Aorta (tissue), 5 donors: Measurements from ENCODE around the gene TNIP2. TPM values are rescaled to one million over a fixed set of nuclear protein-coding genes. Genes with fewer than 3 reads are reported as not detected.
A peak's percentile ranks its signal among the peaks of the same experiment; 100 is the strongest.

Experiments used
- ATAC-seq: fragments of 200-7000 bp; cut with Tn5 transposase; one replicate; pipeline ENCODE4 v1.9.1; 2022; ENCODE audit warnings: moderate library complexity; ENCODE audit not compliant: low FRiP score
- DNase-seq, 2 donors: peaks; one replicate each; pipeline ENCODE4 v3.0.0-alpha.2; 2020
- H3K27ac ChIP-seq, 2 donors: one replicate each; pipeline ENCODE4 v1.5.1; 2013; ENCODE audit warnings: low read length in 2 of 2, mild to moderate bottlenecking in 2 of 2, moderate library complexity in 2 of 2, control low read depth in 1 of 2, inconsistent platforms in 1 of 2, low read depth in 1 of 2
- H3K27me3 ChIP-seq, 2 donors: one replicate each; pipeline ENCODE4 v1.6.1; 2013; ENCODE audit warnings: control low read depth in 1 of 2, low read length in 1 of 2, mild to moderate bottlenecking in 1 of 2, moderate library complexity in 1 of 2; ENCODE audit not compliant: insufficient read depth in 2 of 2, control insufficient read depth in 1 of 2
- H3K36me3 ChIP-seq, 2 donors: one replicate each; pipeline ENCODE4 v1.6.1; 2013; ENCODE audit warnings: control low read depth in 1 of 2, low read length in 1 of 2, mild to moderate bottlenecking in 1 of 2; ENCODE audit not compliant: insufficient read depth in 2 of 2, control insufficient read depth in 1 of 2
- H3K4me1 ChIP-seq, 2 donors: one replicate each; pipeline ENCODE4 v1.6.1; 2013; ENCODE audit warnings: low read length in 2 of 2, control low read depth in 1 of 2, mild to moderate bottlenecking in 1 of 2, moderate library complexity in 1 of 2; ENCODE audit not compliant: insufficient read depth in 2 of 2, control insufficient read depth in 1 of 2
- H3K4me3 ChIP-seq, 2 donors: one replicate each; pipeline ENCODE4 v1.5.1; 2013; ENCODE audit warnings: low read length in 2 of 2, control low read depth in 1 of 2, mild to moderate bottlenecking in 1 of 2
- H3K9me3 ChIP-seq: one replicate; pipeline ENCODE4 v1.6.1; 2013; ENCODE audit warnings: mild to moderate bottlenecking, low read length; ENCODE audit not compliant: control insufficient read depth
- WGBS, 2 donors: extraction: QIAGEN DNeasy Blood & Tissue Kit; methylation state at CpG; one replicate each; pipeline ENCODE4 v1.1.7; 2013; 5-methylcytosine and 5-hydroxymethylcytosine counted together
- intact Hi-C, 2 donors: fragments of 100-400 bp; cut with DNase I; formaldehyde crosslinking; loops; one replicate each; pipeline versions ENCODE4 v1.14.2 to v1.15.0; 2022
- polyA plus RNA-seq, 2 donors: library from polyadenylated mRNA; stranded (reverse); fragments of 200-250 nt; gene quantifications; one replicate each; pipeline ENCODE4 v1.2.3, GENCODE V29; 2013
- total RNA-seq, 2 donors: library from RNA; stranded (reverse); fragmentation: NEBNext Ultra II Directional; extraction: Animal tissue kit (Norgen Biotek cat#: 25700); gene quantifications; one replicate each; pipeline ENCODE4 v1.2.1, GENCODE V29; 2021
- donor health status: healthy with polysubstance abuse.
- donor health status: Bipolar disorder and iron deficiency.
- donor health status: DM: no; HTN: no; CAD: no.
- donor health status: DM: no; HTN: no; CAD: no.
- donor health status: DM: yes; HTN: yes; CAD: no.

TNIP2 gene
- total and polyA plus RNA-seq, 4 donors, result 37.2 to 43.8 (median 38.4) TPM

DNA sequence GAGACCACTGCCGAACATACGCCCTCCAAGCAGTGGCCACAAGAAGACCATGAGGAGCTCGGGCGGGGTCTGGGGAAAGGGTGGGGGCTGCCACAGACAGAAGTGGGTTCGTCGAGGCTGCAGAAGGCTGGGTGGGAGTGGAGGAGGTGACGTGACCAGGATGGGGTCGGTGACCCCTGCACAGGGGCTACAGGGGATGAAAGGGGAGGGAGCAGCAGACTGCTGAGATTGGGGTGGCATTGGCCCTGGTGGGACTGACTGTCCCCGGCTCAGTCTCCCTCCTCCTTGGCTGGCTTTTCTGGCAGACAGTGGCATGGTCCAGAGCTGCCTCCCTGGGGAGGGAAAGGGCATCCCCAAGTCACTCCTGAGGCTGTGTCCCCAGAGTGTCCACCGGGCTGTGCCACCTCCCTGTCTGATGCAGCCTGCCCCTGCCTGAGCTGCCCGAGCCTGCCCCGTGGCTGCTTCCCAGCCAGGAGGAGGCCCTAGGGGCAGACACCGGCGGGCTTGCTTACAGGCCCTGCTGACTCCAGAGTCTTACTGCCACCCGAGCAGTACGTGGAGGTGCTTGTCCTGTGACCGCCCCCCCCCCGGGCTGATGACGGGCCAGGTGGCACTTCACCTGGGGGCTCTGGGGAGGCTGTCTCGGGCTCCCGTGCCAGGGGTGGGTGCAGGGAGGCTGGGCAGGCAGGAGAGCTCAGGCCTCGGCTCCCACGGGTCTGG is 44.0 kb upstream of the TNIP2 start:
- Histone ChIP-seq H3K36me3 (no peaks in the 10 kb centered on the region), H3K9me3 (no peaks in the 10 kb centered on the region), H3K4me3 (no peak overlapping the region), H3K27ac (no peak overlapping the region), H3K27me3 (no peaks in the 10 kb centered on the region), H3K4me1 (no peaks in the 10 kb centered on the region)
- 63 to 66% methylated on average over 23 of the region's 23 CpGs for WGBS, 2 donors
- DNase-seq (peak; percentile 60 to 77), ATAC-seq (no peak)
- intact Hi-C loops, result no loop called here

DNA sequence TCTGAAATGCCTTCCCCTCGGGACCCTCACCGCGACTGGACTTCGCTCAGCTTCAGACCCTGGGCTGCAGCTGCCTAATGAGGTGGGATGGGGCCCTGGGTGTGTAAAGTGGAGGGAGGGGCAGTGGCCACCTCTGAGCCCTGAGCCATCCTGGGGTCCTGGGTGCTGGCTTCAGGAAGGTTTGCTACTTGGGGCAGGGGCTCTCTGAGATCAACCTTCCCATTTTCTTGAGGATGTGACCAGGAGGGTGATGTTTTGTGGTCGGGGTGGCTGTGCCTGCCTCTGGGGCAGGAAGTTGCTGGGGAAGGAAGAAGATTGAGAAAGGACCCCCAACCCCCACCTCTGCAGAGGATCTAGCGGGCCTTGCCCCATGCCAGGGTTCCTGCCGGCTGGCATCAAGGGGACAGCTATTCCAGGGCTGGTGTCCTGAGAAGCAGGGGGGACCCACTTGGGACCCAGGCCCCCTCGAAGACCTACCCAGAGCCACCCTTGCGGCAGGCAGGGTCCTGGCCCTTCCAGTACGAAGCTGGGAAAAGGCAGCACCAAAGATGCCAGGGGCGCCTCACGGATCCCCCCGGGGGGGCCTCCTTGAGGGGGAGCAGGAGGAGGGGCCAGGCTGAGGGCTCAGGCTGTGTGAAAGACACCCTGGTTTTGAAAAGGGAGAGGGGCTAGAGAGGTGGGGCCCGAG is 43.2 kb upstream of the TNIP2 start:
- WGBS, 2 donors, result 89 to 91% methylated on average over 14 of the region's 14 CpGs
- ATAC-seq, result no peak
- Histone ChIP-seq H3K4me1 (no peaks in the 10 kb centered on the region), H3K9me3 (no peaks in the 10 kb centered on the region), H3K27ac (no peak overlapping the region), H3K36me3 (no peaks in the 10 kb centered on the region), H3K4me3 (no peak overlapping the region), H3K27me3 (no peaks in the 10 kb centered on the region)
- DNase-seq, result peak; percentile 62 to 71
- intact Hi-C loops, result no loop called here

DNA sequence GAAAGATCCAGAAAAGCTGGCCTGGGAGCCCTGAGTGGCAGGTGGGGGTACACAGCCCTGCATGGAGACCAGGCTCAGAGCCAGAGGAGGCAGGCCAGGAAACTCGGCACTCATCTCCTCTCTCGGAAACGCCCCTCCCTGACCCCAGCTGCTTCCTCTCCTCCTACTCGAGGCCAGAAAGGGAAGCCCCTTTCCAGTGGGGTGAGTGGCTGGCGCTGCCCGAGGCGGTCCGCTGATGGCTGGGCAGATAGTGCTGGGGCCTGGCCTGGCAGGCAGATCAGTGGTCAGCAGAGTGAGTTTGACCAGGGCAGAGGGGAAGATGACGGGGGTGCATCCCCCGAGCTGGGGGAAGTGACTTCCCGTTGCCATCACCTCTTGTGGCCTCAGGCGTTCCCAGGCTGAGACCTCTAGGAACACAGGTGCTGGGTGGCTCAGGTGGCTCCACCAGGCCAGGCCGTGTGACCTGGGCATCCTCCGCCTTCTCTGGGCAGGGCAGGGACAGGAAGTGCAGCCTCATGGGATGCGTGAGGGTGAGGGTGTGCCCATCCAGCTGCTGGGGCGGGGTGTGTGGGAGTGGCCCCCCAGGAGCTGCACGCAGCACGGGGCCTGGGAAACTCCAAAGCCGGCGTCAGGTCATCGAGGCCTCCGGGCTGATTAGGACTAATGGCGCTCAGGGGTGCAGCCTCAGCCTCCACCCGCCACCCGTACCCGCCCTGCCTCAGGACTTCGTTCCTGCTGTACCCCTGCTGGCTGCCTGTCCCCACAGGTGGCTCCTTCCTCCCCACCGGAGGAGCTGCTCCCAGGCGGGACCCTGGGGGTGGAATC is 42.5 kb upstream of the TNIP2 start:
- Histone ChIP-seq H3K36me3 (no peaks in the 10 kb centered on the region), H3K27ac (no peak overlapping the region), H3K4me1 (no peaks in the 10 kb centered on the region), H3K4me3 (no peak overlapping the region), H3K27me3 (no peaks in the 10 kb centered on the region), H3K9me3 (no peaks in the 10 kb centered on the region)
- ATAC-seq, result peak; percentile 8
- peak; percentile 81 to 87 for DNase-seq
- 82 to 86% methylated on average over 29 of the region's 29 CpGs for WGBS, 2 donors
- intact Hi-C loops, result no loop called here

DNA sequence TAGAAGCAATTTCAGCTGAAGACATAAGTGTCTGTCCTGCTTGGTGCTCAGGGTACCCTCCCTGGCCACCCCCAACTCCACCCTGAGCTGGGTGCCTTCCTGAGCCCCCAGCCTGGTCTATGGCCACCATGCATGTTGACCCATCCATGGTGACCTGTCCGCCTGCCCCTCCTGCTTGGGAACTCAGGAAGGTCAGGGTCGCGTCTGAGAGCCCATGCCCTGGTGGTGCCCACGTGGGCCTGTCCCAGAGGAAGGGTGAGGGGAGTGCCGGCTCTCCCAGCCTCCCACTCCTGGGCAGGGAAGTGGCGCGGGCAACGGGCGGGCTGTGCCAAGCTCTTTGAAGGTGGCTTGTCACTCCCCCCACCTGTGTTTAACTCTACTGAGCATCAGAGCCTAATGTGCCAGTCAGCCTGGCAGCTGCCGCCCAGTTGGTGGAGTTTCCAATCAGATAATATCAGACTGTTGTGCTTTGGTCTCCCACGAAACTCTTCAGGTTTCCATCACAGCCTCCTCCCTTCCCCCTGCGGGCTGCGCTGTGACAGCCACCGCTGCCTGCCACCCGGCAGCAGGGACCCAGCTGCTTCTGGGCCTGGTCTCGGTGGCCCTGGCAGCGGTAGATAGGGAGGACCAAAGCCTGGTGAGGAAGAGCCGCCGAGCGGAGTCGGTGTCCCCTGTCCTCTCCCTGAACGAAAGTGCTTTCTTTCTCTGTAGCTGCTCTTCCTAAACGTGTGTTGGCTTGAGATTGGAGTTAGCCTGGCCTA is 41.6 kb upstream of the TNIP2 start:
- H3K36me3 ChIP-seq, result no peaks in the 10 kb centered on the region
- ATAC-seq (no peak), DNase-seq (peak in 1 of 2 donors; percentile 72)
- H3K4me3 ChIP-seq, result no peak overlapping the region
- 81 to 82% methylated on average over 23 of the region's 23 CpGs for WGBS, 2 donors
- no peak overlapping the region for H3K27ac ChIP-seq
- no peaks in the 10 kb centered on the region for H3K4me1 ChIP-seq
- H3K9me3 ChIP-seq, result no peaks in the 10 kb centered on the region
- intact Hi-C loops, result no loop called here
- no peaks in the 10 kb centered on the region for H3K27me3 ChIP-seq

DNA sequence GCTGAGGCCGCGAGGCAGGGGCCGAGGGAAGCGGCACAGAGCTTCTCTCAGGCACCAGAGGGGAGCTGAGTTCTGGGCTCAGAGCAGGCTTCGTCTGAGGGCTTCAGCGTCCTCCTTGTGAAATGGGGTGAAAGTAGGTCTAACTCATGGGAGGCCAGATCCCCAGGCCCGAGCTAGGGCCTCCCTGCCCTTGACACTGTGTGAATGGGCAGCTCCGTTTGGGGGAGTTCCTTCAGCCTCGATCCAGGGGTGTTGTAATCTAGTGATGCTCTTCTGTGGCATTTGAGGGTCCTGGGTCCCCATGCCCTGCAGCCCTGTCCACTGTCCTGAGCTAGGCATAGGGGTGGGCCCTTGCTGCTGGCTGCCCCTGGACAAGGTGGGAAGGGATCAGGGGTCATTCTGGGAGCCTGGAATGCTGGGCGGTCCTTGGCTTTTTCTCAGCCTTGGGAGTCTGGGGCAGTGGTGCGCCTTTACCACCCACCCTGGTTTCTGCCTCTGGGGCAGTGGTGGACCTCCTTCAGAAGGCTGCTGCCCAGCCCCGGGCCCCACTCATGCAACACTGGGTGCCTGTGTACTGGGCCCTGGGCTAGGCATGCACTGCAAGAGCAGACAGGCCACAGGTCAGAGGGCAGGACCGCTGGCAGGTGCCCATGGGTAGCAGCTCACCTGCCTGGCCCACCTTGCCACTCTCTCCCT is 40.9 kb upstream of the TNIP2 start:
- no peaks in the 10 kb centered on the region for H3K4me1 ChIP-seq
- H3K27ac ChIP-seq, result no peak overlapping the region
- intact Hi-C loops, result no loop called here
- DNase-seq (peak in 1 of 2 donors; percentile 61), ATAC-seq (no peak)
- H3K9me3 ChIP-seq, result no peaks in the 10 kb centered on the region
- H3K36me3 ChIP-seq, result no peaks in the 10 kb centered on the region
- 93 to 95% methylated on average over 13 of the region's 13 CpGs for WGBS, 2 donors
- no peaks in the 10 kb centered on the region for H3K27me3 ChIP-seq
- H3K4me3 ChIP-seq, result no peak overlapping the region

DNA sequence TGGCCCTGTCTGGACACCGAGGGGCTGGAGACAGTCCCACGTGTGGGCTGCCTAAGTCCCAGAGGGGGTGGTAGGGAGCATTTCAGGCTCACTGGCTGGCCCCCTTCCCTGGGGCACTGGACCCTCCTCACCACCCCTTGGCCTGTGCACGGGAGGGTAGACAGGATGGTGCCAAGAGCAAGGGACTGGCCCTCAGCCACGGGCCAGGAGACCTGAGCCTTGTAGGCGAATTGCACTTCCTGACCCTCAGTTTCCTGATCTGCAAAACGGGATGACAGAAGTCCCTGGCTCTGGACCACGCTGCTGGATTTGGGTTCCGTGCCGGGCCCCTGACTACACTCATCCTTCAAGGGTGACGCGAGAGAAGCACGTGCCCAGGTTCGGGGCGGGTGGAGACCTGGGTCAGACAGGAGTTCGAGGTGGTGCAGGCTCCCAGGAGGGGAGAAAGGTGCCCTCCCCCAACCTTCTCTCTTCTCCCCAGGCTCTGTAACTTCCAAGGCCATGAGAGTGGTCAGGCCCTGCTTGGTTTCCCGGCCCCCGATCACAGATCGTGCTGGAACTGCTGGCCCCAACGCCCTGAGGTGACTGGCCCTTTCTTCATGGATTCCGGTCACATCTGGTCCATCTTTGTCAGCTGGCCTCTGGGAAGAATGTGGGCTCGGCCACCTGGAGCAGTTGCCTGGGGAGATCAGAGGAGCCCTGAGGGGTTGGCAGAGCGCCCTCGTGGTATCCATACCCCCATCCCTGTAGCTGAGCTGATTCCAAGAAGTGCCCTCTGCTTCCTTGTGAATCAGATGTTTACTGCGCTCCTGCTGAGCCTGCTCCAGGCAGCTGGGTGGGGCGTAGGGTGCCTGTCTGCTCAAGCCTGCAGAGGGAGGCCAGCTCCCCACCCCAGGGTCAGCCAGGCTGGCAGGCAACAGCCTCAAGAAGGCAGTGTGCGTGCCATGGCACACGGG is 40.0 kb upstream of the TNIP2 start:
- 85 to 93% methylated on average over 27 of the region's 27 CpGs for WGBS, 2 donors
- no peak for ATAC-seq
- H3K4me1 ChIP-seq, result no peaks in the 10 kb centered on the region
- intact Hi-C loops, result no loop called here
- H3K27me3 ChIP-seq, result no peaks in the 10 kb centered on the region
- H3K9me3 ChIP-seq, result no peaks in the 10 kb centered on the region
- no peak overlapping the region for H3K27ac ChIP-seq
- peak; percentile 74 to 79 for DNase-seq
- H3K36me3 ChIP-seq, result no peaks in the 10 kb centered on the region
- H3K4me3 ChIP-seq, result no peak overlapping the region

DNA sequence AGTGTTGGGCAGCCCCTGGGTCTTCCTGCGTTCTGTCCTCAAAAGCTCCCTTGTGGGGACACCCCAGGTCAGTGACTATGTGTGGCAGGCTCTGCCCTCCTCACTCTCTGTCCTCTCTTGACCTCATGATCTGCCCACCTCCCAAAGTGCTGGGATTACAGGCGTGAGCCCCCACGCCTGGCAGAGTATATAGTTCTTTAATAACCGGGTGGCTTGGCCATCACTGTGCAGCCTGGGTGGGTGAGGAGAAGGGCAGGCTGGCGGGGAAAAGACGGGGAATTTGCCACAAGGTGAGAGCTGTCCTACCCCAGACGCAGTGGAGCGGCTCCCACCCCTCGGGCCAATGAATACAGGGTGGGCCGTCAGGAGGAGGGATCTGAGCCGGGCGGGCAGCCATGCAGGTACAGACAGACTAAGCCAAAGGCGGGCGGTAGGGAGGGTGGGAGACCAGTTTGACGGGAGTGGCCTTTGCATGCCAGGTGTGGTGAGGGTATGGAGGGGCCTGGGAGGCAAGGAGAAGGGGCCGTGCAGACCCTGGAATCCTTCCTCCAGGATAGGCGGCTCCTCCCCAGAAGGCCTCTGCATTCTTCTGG is 39.3 kb upstream of the TNIP2 start:
- Histone ChIP-seq H3K27ac (no peak overlapping the region), H3K9me3 (no peaks in the 10 kb centered on the region), H3K36me3 (no peaks in the 10 kb centered on the region), H3K4me1 (no peaks in the 10 kb centered on the region), H3K4me3 (no peak overlapping the region), H3K27me3 (no peaks in the 10 kb centered on the region)
- DNase-seq (peak in 1 of 2 donors; percentile 74), ATAC-seq (no peak)
- 91% methylated on average over 17 of the region's 17 CpGs for WGBS, 2 donors
- intact Hi-C loops, result no loop called here
